Esophagus muscularis mucosa (tissue), 4 donors: ENCODE measurements around the gene C15orf39.

Experiments
- EP300 ChIP-seq: sonication (generic); formaldehyde crosslinking; IDR thresholded peaks from one replicate; pipeline ENCODE4 v1.6.1; 2017; ENCODE audit warnings: antibody characterized with exemption
- POLR2A ChIP-seq: fragments of 450-650 bp; IDR thresholded peaks from one replicate; pipeline ENCODE4 v1.6.1; 2017; ENCODE audit warnings: antibody characterized with exemption, moderate library complexity, mild to moderate bottlenecking, low read depth
- POLR2AphosphoS5 ChIP-seq, 2 donors: sonication (generic); formaldehyde crosslinking; IDR thresholded peaks; one replicate each; pipeline ENCODE4 v1.6.1; 2017; ENCODE audit warnings: antibody characterized with exemption in 2 of 2
- TF ChIP-seq, protein P1 (sequence below), 3 experiments: fragments of 200-600 bp in 2 of 3; fragments of 450-650 bp in 1 of 3; sonication (generic) in 2 of 3; IDR thresholded peaks; one replicate each; pipeline ENCODE4 v1.5.1; 2017 to 2019; ENCODE audit warnings: antibody characterized with exemption in 3 of 3, mild to moderate bottlenecking in 2 of 3, moderate library complexity in 1 of 3

DNA sequence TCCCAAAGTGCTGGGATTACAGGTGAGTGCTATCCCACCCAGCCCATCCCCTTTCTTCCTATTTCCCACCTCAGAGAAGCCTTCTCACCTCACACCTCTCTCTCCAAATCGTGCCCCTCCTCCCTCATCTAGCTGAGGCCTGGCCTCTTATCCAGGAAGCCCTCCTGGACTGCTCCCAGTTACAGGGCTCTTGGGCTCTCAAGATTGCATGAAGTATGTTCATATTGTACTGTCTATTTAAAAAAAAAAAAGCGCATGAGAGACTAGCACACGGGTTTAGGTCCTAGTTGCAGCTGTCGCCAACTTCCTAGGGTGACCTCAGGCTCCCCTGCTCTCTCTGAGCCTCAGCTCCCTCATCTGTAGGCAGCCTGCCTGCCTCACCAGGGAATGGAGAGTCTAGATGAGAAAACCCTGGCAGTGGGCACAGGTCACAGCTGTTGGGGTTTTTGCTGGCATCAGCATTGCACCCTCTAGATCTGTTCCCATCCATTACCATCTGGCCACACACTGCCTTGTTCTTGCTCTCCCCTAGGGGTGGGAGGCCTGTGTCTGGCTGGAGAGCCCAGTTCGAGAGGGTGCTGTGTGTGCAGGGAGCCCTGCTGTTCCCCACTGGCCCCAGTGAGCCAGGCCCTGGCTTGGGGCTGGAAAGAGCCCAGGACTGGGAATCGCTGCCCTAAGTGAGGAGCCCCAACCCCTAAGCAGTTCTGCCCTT lies 24.2 kb upstream of the C15orf39 start:
- no peak for TF ChIP-seq POLR2AphosphoS5 (IDR thresholded peaks at IDR 0.05)
- TF ChIP-seq POLR2A = no peak
- no peak for TF ChIP-seq EP300
- TF ChIP-seq, protein P1, sequence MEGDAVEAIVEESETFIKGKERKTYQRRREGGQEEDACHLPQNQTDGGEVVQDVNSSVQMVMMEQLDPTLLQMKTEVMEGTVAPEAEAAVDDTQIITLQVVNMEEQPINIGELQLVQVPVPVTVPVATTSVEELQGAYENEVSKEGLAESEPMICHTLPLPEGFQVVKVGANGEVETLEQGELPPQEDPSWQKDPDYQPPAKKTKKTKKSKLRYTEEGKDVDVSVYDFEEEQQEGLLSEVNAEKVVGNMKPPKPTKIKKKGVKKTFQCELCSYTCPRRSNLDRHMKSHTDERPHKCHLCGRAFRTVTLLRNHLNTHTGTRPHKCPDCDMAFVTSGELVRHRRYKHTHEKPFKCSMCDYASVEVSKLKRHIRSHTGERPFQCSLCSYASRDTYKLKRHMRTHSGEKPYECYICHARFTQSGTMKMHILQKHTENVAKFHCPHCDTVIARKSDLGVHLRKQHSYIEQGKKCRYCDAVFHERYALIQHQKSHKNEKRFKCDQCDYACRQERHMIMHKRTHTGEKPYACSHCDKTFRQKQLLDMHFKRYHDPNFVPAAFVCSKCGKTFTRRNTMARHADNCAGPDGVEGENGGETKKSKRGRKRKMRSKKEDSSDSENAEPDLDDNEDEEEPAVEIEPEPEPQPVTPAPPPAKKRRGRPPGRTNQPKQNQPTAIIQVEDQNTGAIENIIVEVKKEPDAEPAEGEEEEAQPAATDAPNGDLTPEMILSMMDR (IDR thresholded peaks at IDR 0.05) = no peak
